DND-41 (cell line): ENCODE results near the gene UPP2.

Experiments used
- ATAC-seq: fragments of 200-7000 bp; cut with Tn5 transposase; 3 replicates; pipeline ENCODE4 v1.9.1; 2021; ENCODE audit warnings: low read depth; ENCODE audit not compliant: insufficient read depth
- DNase-seq: peaks from one replicate; pipeline ENCODE4 v3.0.0-alpha.2; 2020
- H2AFZ ChIP-seq: 2 replicates; pipeline ENCODE4 v1.6.0; 2012; ENCODE audit warnings: low read depth, low read length
- H3K27ac ChIP-seq: 2 replicates; pipeline ENCODE4 v1.5.1; 2012; ENCODE audit warnings: low read length, inconsistent platforms
- H3K27me3 ChIP-seq: fragments of 200-600 bp; sonication (generic); 2 replicates; pipeline ENCODE4 v1.6.0; 2012; ENCODE audit warnings: low read length, mild to moderate bottlenecking, inconsistent platforms; ENCODE audit not compliant: insufficient read depth, poor library complexity
- H3K36me3 ChIP-seq: 2 replicates; pipeline ENCODE4 v1.5.1; 2012; ENCODE audit warnings: low read length, inconsistent platforms; ENCODE audit not compliant: insufficient read depth
- H3K4me1 ChIP-seq: 2 replicates; pipeline ENCODE4 v1.5.1; 2012; ENCODE audit warnings: mild to moderate bottlenecking, low read length; ENCODE audit not compliant: insufficient read depth
- H3K4me2 ChIP-seq: 2 replicates; pipeline ENCODE4 v1.6.0; 2012; ENCODE audit warnings: mild to moderate bottlenecking, moderate library complexity, low read length, inconsistent platforms; ENCODE audit not compliant: insufficient read depth
- H3K4me3 ChIP-seq, 2 experiments: fragments of 200-600 bp in 1 of 2; shearing (Covaris generic) in 1 of 2; 2 replicates each; pipeline ENCODE4 v1.5.1; 2012 to 2016; ENCODE audit warnings: inconsistent platforms in 2 of 2, low read length in 2 of 2, mild to moderate bottlenecking in 2 of 2, low read depth in 1 of 2, moderate library complexity in 1 of 2
- H3K79me2 ChIP-seq: 2 replicates; pipeline ENCODE4 v1.6.0; 2012; ENCODE audit warnings: low read length, inconsistent platforms; ENCODE audit not compliant: insufficient read depth
- H3K9ac ChIP-seq: 2 replicates; pipeline ENCODE4 v1.6.0; 2012; ENCODE audit warnings: low read depth, mild to moderate bottlenecking, inconsistent platforms, low read length, moderate library complexity
- H3K9me3 ChIP-seq: 2 replicates; pipeline ENCODE4 v1.5.1; 2012; ENCODE audit warnings: low read length, moderate library complexity, mild to moderate bottlenecking, inconsistent platforms; ENCODE audit not compliant: insufficient read depth, severe bottlenecking
- H4K20me1 ChIP-seq: 2 replicates; pipeline ENCODE4 v1.6.0; 2012; ENCODE audit warnings: low read length; ENCODE audit not compliant: insufficient read depth
- EZH2 ChIP-seq: IDR thresholded peaks from 3 replicates; pipeline ENCODE4 v1.6.1; 2012; ENCODE audit warnings: borderline replicate concordance, low read depth, mild to moderate bottlenecking, moderate library complexity, low read length, inconsistent platforms; ENCODE audit not compliant: severe bottlenecking
- TF ChIP-seq, protein P1 (sequence below): IDR thresholded peaks from 2 replicates; pipeline ENCODE4 v1.5.1; 2012; ENCODE audit warnings: borderline replicate concordance, low read length, moderate library complexity, mild to moderate bottlenecking; ENCODE audit not compliant: poor library complexity, severe bottlenecking; ENCODE audit errors: extremely low read depth

The UPP2 gene

DNA sequence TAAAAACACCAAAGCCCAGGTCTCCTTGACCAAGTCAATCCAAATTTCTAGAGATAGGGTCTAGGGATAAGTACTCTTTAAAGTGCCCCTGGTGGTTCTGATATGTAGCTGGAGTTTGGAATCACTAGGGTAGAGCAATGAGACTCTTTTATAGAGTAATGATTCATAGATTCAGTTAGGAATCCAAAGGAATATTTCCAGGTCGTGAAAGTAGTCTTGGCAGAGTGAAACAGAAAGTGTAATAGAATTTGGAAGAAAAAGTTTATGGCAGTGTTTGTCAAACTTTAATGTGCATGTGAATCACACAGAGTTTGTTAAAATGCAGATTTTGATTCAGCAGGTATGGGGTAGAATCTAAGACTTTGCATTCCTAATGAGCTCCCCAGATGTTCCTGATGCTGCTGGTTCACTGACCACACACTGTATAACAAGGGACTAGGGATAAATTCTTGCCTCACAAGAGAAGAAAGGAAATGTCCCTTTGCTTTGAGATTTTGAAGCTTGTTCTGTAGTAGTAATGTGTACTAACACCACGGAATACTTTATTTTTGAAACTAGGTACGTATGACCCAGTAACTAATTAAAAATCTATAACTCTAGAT is 1.8 kb downstream of the UPP2 start:
- Histone ChIP-seq H3K79me2 (no peaks in the 10 kb centered on the region), H3K36me3 (no peaks in the 10 kb centered on the region), H4K20me1 (no peaks in the 10 kb centered on the region), H3K4me1 (no peaks in the 10 kb centered on the region), H3K27me3 (no peaks in the 10 kb centered on the region), H3K9me3 (no peaks in the 10 kb centered on the region), H3K4me3 (no peak overlapping the region), H3K27ac (no peak overlapping the region), H3K4me2 (no peak overlapping the region), H2AFZ (no peak overlapping the region), H3K9ac (no peak overlapping the region)
- ATAC-seq (no peak), DNase-seq (no peak)
- TF ChIP-seq, protein P1, sequence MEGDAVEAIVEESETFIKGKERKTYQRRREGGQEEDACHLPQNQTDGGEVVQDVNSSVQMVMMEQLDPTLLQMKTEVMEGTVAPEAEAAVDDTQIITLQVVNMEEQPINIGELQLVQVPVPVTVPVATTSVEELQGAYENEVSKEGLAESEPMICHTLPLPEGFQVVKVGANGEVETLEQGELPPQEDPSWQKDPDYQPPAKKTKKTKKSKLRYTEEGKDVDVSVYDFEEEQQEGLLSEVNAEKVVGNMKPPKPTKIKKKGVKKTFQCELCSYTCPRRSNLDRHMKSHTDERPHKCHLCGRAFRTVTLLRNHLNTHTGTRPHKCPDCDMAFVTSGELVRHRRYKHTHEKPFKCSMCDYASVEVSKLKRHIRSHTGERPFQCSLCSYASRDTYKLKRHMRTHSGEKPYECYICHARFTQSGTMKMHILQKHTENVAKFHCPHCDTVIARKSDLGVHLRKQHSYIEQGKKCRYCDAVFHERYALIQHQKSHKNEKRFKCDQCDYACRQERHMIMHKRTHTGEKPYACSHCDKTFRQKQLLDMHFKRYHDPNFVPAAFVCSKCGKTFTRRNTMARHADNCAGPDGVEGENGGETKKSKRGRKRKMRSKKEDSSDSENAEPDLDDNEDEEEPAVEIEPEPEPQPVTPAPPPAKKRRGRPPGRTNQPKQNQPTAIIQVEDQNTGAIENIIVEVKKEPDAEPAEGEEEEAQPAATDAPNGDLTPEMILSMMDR = no peak
- TF ChIP-seq EZH2 = no peak

- H3K9ac ChIP-seq = no peak overlapping the region
- H3K4me2 ChIP-seq = no peak overlapping the region
- H3K27ac ChIP-seq = no peak overlapping the region
- H3K79me2 ChIP-seq = no peaks in the 10 kb centered on the region
- H3K9me3 ChIP-seq = no peaks in the 10 kb centered on the region
- TF ChIP-seq, protein P1 = no peak
- TF ChIP-seq EZH2 = no peak
- no peak overlapping the region for H2AFZ ChIP-seq
- no peak for DNase-seq
- H3K4me1 ChIP-seq = no peaks in the 10 kb centered on the region
- no peaks in the 10 kb centered on the region for H4K20me1 ChIP-seq
- no peaks in the 10 kb centered on the region for H3K27me3 ChIP-seq
- no peak for ATAC-seq
- no peaks in the 10 kb centered on the region for H3K36me3 ChIP-seq
- no peak overlapping the region for H3K4me3 ChIP-seq
Observed at GRCh38 chr2:158104903-158105302, 3.2 kb downstream of the UPP2 start.

DNA sequence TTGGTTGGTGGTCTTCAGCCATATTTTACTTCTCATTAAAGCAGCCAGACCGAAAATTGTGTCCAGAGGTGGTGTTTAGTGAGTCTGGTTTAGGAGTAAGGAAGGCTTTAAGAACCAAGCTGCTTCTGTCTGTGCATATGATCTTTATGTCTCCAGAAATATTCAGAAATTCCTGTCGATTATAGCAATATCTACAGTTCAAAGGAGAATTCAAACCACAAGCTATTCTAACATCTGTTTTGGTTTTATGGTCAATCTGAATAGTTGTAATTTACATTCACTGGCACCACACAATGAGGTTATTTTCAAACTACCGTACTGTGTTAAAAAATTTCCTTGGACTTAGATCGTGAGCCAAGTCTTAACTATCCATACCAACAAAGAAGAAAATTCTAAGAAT is 11.3 kb downstream of the UPP2 start:
- H2AFZ ChIP-seq = no peak overlapping the region
- H3K4me2 ChIP-seq = no peak overlapping the region
- H3K9ac ChIP-seq = no peak overlapping the region
- peaks cover 11% of the 10 kb centered on the region for H3K27me3 ChIP-seq
- no peaks in the 10 kb centered on the region for H3K36me3 ChIP-seq
- H3K79me2 ChIP-seq = no peaks in the 10 kb centered on the region
- H3K27ac ChIP-seq = no peak overlapping the region
- DNase-seq (no peak), ATAC-seq (no peak)
- H3K4me1 ChIP-seq = no peaks in the 10 kb centered on the region
- TF ChIP-seq, protein P1 = no peak
- TF ChIP-seq EZH2 = no peak
- H3K4me3 ChIP-seq = no peak overlapping the region
- no peaks in the 10 kb centered on the region for H4K20me1 ChIP-seq
- H3K9me3 ChIP-seq = no peaks in the 10 kb centered on the region

DNA sequence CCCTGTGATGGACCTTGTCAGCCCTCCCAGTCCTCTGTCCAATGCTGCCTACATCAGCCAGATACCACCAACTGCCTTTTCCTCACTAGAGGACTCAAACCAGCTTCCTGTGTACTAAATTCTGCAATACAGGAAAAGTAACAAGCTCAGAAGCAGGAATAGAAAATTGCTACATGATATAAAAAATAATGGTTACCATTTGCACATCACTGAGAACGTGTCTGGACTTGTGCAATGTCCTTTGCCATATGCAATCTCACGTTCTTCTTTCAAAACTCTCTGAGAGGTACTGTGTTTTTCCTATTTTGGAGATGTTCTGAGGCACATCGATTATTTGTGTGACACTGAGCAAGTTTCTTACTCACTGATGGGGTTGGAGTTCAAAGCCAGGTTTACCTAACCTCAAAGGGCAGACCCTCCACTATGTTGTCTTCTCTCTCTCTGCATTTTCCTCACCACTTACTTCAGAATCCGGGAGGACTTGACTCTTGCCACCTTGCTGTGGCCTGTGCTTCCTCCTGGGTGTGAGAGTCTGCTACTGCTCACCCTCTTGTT is 12.1 kb downstream of the UPP2 start:
- Histone ChIP-seq H3K4me1 (no peaks in the 10 kb centered on the region), H3K9me3 (no peaks in the 10 kb centered on the region)
- no peak for ATAC-seq

More for the DNA sequence above, 12.1 kb downstream of the UPP2 start:
- Histone ChIP-seq H3K36me3 (no peaks in the 10 kb centered on the region), H3K4me2 (no peak overlapping the region), H4K20me1 (no peaks in the 10 kb centered on the region), H2AFZ (no peak overlapping the region), H3K79me2 (no peaks in the 10 kb centered on the region), H3K4me3 (no peak overlapping the region), H3K27ac (no peak overlapping the region), H3K9ac (no peak overlapping the region), H3K27me3 (peaks cover 11% of the 10 kb centered on the region)
- no peak for DNase-seq
- TF ChIP-seq, protein P1 = no peak
- TF ChIP-seq EZH2 = no peak
